HEK293 (cell line): Measurements from ENCODE around the gene DOK4.

Experiments used
- CTCF ChIA-PET: fragments of 350-600 bp; formaldehyde crosslinking; extraction: SDS; loops from one replicate; lab custom pipeline; 2021; ENCODE audit warnings: antibody characterized with exemption; lab: Yijun Ruan, JAX
- POLR2A ChIA-PET: fragments of 300-600 bp; formaldehyde crosslinking; extraction: SDS; loops from one replicate; lab custom pipeline; 2020; ENCODE audit warnings: antibody characterized with exemption, inconsistent platforms; lab: Yijun Ruan, JAX
- H3K27ac ChIP-seq: fragments of 200-500 bp; sonication (Bioruptor generic); 2 replicates; pipeline ENCODE4 v1.5.1; 2014; ENCODE audit warnings: low read depth, low read length, control low read depth, inconsistent platforms; ENCODE audit errors: extremely low read depth
- H3K36me3 ChIP-seq, 2 experiments: fragments of 200-500 bp in 1 of 2; sonication (Bioruptor generic) in 1 of 2; 1 replicate in 1 of 2; 2 replicates in 1 of 2; pipeline ENCODE4 v1.5.1; 2014 to 2017; ENCODE audit warnings: inconsistent platforms in 2 of 2, low read length in 2 of 2; ENCODE audit not compliant: control insufficient read depth in 2 of 2, insufficient read depth in 1 of 2
- H3K4me1 ChIP-seq: fragments of 200-500 bp; sonication (Bioruptor generic); 2 replicates; pipeline ENCODE4 v1.5.1; 2014; ENCODE audit warnings: mild to moderate bottlenecking, low read length, inconsistent platforms; ENCODE audit not compliant: control insufficient read depth, insufficient read depth
- H3K4me3 ChIP-seq: 2 replicates; pipeline ENCODE4 v1.5.1; 2011; ENCODE audit warnings: low read depth, mild to moderate bottlenecking, control low read depth, low read length, moderate library complexity
- H3K9me3 ChIP-seq: fragments of 200-500 bp; sonication (Bioruptor generic); 2 replicates; pipeline ENCODE4 v1.5.1; 2014; ENCODE audit warnings: low read depth, low read length, inconsistent platforms; ENCODE audit not compliant: control insufficient read depth, insufficient read depth
- EGR2 ChIP-seq: fragments of 450-650 bp; formaldehyde crosslinking; IDR thresholded peaks from 2 replicates; pipeline ENCODE4 v1.5.1; 2016; ENCODE audit warnings: low read depth, missing biosample characterization, missing genetic modification characterization
- KLF1 ChIP-seq: fragments of 450-650 bp; formaldehyde crosslinking; IDR thresholded peaks from 2 replicates; pipeline ENCODE4 v1.5.1; 2016; ENCODE audit warnings: missing biosample characterization, missing genetic modification characterization
- KLF9 ChIP-seq: fragments of 450-650 bp; formaldehyde crosslinking; IDR thresholded peaks from 2 replicates; pipeline ENCODE4 v1.5.1; 2016; ENCODE audit warnings: missing biosample characterization, missing genetic modification characterization, low read depth
- MZF1 ChIP-seq: fragments of 450-650 bp; formaldehyde crosslinking; IDR thresholded peaks from 2 replicates; pipeline ENCODE4 v1.5.1; 2017; ENCODE audit warnings: missing biosample characterization, missing genetic modification characterization, borderline replicate concordance
- SCRT2 ChIP-seq: fragments of 450-650 bp; formaldehyde crosslinking; IDR thresholded peaks from 2 replicates; pipeline ENCODE4 v1.5.1; 2016; ENCODE audit warnings: missing biosample characterization, missing genetic modification characterization
- WT1 ChIP-seq: fragments of 450-650 bp; formaldehyde crosslinking; IDR thresholded peaks from 2 replicates; pipeline ENCODE4 v1.5.1; 2016; ENCODE audit warnings: missing biosample characterization, missing genetic modification characterization
- YY1 ChIP-seq: fragments of 450-650 bp; formaldehyde crosslinking; IDR thresholded peaks from 2 replicates; pipeline ENCODE4 v1.5.1; 2018; ENCODE audit warnings: missing biosample characterization, missing genetic modification characterization
- ZBTB26 ChIP-seq: fragments of 450-650 bp; formaldehyde crosslinking; optimal IDR thresholded peaks from 2 replicates; pipeline ENCODE3; 2016; ENCODE audit warnings: missing biosample characterization, mild to moderate bottlenecking, missing genetic modification characterization
- ZBTB48 ChIP-seq: fragments of 450-650 bp; formaldehyde crosslinking; IDR thresholded peaks from 2 replicates; pipeline ENCODE4 v1.5.1; 2016; ENCODE audit warnings: missing biosample characterization, missing genetic modification characterization
- ZFHX2 ChIP-seq: fragments of 450-650 bp; formaldehyde crosslinking; conservative IDR thresholded peaks from 2 replicates; pipeline ENCODE4 v1.5.1; 2016; ENCODE audit warnings: missing biosample characterization, missing genetic modification characterization
- ZFP3 ChIP-seq: fragments of 450-650 bp; formaldehyde crosslinking; IDR thresholded peaks from 2 replicates; pipeline ENCODE4 v1.5.1; 2016; ENCODE audit warnings: low read depth, missing biosample characterization, missing genetic modification characterization
- ZIC2 ChIP-seq: fragments of 450-650 bp; formaldehyde crosslinking; IDR thresholded peaks from 2 replicates; pipeline ENCODE4 v1.5.1; 2016; ENCODE audit warnings: missing biosample characterization, missing genetic modification characterization
- ZNF23 ChIP-seq: fragments of 450-650 bp; formaldehyde crosslinking; IDR thresholded peaks from 2 replicates; pipeline ENCODE4 v1.5.1; 2016; ENCODE audit warnings: missing biosample characterization, missing genetic modification characterization, borderline replicate concordance
- ZNF398 ChIP-seq: fragments of 450-650 bp; formaldehyde crosslinking; IDR thresholded peaks from 2 replicates; pipeline ENCODE4 v1.5.1; 2017; ENCODE audit warnings: missing biosample characterization, missing genetic modification characterization
- ZNF549 ChIP-seq: fragments of 450-650 bp; IDR thresholded peaks from 2 replicates; pipeline ENCODE4 v1.5.1; 2018; ENCODE audit warnings: missing biosample characterization, missing genetic modification characterization, mild to moderate bottlenecking, inconsistent platforms, moderate library complexity
- ZNF768 ChIP-seq: fragments of 450-650 bp; formaldehyde crosslinking; IDR thresholded peaks from 2 replicates; pipeline ENCODE4 v1.5.1; 2018; ENCODE audit warnings: missing biosample characterization, mild to moderate bottlenecking, missing genetic modification characterization
- ZSCAN16 ChIP-seq: fragments of 450-650 bp; formaldehyde crosslinking; IDR thresholded peaks from 2 replicates; pipeline ENCODE4 v1.5.1; 2016; ENCODE audit warnings: missing biosample characterization, missing genetic modification characterization
- ZSCAN4 ChIP-seq: fragments of 450-650 bp; formaldehyde crosslinking; IDR thresholded peaks from 2 replicates; pipeline ENCODE4 v1.5.1; 2017; ENCODE audit warnings: missing biosample characterization, missing genetic modification characterization
- TF ChIP-seq, protein P1 (sequence below): fragments of 450-650 bp; formaldehyde crosslinking; IDR thresholded peaks from 2 replicates; pipeline ENCODE4 v1.5.1; 2017; ENCODE audit warnings: missing biosample characterization, missing genetic modification characterization
- TF ChIP-seq, protein P2 (sequence below): fragments of 450-650 bp; formaldehyde crosslinking; IDR thresholded peaks from 2 replicates; pipeline ENCODE4 v1.5.1; 2016; ENCODE audit warnings: missing biosample characterization, missing genetic modification characterization
- TF ChIP-seq, protein P3 (sequence below): fragments of 450-650 bp; formaldehyde crosslinking; IDR thresholded peaks from 2 replicates; pipeline ENCODE4 v1.5.1; 2016; ENCODE audit warnings: missing biosample characterization, missing genetic modification characterization

DOK4 gene

DNA sequence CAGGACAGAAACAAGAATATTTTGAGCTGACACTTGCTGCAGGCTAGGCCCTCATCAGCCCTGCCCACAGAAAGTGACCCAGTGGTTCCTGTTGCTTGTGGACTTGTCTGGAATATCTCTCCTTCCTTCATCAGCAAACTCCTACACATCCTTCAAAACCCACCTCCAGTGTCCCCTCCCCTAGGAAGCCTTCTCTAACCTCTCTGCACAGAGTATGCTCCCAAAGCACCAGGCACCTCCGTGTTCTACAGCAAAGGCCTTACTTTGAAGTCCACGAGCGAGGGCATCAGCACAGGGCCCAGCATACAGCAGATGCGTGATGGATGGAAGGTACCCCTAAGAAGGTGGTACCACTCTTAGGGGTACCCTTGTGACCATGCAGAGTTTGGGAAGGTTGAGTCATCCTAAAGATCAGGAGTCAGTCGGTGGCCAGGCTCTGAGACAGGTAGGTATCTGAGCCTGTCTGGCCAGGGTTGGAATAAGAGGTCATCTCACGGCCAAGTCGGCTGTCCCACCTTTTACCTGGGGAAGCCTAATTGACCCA, 48.1 kb upstream of the DOK4 start:
- ChIA-PET POLR2A (no interaction called here), CTCF (interaction anchor here (0.6 to 1.8 kb wide), 2 partner anchors 11 to 75 kb away, joined by 3 to 5 read pairs; no protein-coding TSS in a partner anchor)
- Histone ChIP-seq H3K27ac (no peak overlapping the region), H3K4me1 (peaks cover 15% of the 10 kb centered on the region), H3K4me3 (no peak overlapping the region), H3K9me3 (no peaks in the 10 kb centered on the region), H3K36me3 (no peaks in the 10 kb centered on the region)
- TF ChIP-seq, protein P1, sequence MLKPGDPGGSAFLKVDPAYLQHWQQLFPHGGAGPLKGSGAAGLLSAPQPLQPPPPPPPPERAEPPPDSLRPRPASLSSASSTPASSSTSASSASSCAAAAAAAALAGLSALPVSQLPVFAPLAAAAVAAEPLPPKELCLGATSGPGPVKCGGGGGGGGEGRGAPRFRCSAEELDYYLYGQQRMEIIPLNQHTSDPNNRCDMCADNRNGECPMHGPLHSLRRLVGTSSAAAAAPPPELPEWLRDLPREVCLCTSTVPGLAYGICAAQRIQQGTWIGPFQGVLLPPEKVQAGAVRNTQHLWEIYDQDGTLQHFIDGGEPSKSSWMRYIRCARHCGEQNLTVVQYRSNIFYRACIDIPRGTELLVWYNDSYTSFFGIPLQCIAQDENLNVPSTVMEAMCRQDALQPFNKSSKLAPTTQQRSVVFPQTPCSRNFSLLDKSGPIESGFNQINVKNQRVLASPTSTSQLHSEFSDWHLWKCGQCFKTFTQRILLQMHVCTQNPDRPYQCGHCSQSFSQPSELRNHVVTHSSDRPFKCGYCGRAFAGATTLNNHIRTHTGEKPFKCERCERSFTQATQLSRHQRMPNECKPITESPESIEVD (tag by site-specific recombination): no peak
- no peak for TF ChIP-seq ZSCAN16
- peak; percentile 47; the same call in 1 of the 2 replicates for TF ChIP-seq ZFHX2
- peak; percentile 99 for TF ChIP-seq ZFP3 (tag by site-specific recombination)
- no peak for TF ChIP-seq ZSCAN4 (tag by site-specific recombination)
- peak; percentile 42; the same call in 1 of the 2 replicates for TF ChIP-seq SCRT2

DNA sequence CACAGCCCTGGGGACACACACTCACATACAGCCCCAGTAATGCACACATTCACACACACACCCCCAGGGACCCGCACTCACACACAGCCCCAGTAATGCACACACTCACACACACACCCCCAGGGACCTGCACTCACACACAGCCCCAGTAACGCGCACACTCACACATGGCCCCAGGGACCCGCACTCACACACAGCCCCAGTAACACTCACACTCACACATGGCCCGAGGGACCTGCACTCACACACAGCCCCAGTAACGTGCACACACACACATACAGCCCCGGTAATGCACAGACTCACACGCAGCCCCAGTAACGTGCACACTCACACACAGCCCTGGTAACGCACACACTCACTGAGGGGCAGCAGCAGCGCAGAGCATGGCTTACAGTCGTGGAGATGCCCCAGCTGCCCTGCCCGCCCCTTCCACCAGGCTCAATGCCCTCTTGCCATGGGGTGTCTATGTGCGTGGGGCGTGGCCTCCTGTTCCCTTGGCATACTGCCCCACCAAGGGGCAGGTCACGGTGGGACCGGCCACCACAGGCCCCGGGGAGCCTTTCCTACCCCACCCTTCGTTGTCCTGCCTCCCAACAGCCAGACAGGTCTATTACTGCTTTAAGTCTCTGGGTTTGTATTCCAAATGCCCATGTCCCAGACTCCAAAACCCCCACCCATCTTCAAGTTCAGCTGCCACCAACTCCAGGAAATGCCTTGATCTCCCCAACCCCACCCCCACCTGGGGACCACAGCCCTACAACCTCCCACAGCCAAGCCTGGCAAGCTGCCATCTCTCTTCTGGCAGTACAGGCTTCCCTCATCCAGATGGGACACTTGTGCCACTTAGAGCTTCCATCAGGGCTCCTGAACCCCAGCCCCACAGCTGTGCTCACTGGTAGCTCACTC, 47.4 kb upstream of the DOK4 start:
- H3K4me3 ChIP-seq: no peak overlapping the region
- H3K4me1 ChIP-seq: peaks cover 15% of the 10 kb centered on the region
- POLR2A ChIA-PET: no interaction called here
- H3K36me3 ChIP-seq: no peaks in the 10 kb centered on the region
- H3K27ac ChIP-seq: no peak overlapping the region
- CTCF ChIA-PET: interaction anchor here (0.6 to 1.8 kb wide), 2 partner anchors 11 to 76 kb away, joined by 3 to 5 read pairs; no protein-coding TSS in a partner anchor
- H3K9me3 ChIP-seq: no peaks in the 10 kb centered on the region
- TF ChIP-seq KLF9 (tag by site-specific recombination) (0 out of 2 replicates have a peak, but pooled peaks have one; percentile 13), ZNF398 (tag by site-specific recombination) (peak; percentile 28; the same call in 1 of the 2 replicates), ZSCAN16 (no peak), ZBTB48 (tag by site-specific recombination) (peak; percentile 21; the same call in 1 of the 2 replicates), YY1 (tag by site-specific recombination) (no peak), ZNF23 (tag by site-specific recombination) (no peak), KLF1 (tag by site-specific recombination) (peak; percentile 65), ZBTB26 (peak; percentile 6), ZNF549 (tag by site-specific recombination) (no peak), EGR2 (tag by site-specific recombination) (peak; percentile 40; the same call in 1 of the 2 replicates), ZIC2 (peak; percentile 63), WT1 (tag by site-specific recombination) (no peak), MZF1 (no peak), ZNF768 (tag by site-specific recombination) (no peak)
- TF ChIP-seq, protein P2, sequence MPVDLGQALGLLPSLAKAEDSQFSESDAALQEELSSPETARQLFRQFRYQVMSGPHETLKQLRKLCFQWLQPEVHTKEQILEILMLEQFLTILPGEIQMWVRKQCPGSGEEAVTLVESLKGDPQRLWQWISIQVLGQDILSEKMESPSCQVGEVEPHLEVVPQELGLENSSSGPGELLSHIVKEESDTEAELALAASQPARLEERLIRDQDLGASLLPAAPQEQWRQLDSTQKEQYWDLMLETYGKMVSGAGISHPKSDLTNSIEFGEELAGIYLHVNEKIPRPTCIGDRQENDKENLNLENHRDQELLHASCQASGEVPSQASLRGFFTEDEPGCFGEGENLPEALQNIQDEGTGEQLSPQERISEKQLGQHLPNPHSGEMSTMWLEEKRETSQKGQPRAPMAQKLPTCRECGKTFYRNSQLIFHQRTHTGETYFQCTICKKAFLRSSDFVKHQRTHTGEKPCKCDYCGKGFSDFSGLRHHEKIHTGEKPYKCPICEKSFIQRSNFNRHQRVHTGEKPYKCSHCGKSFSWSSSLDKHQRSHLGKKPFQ: 0 out of 2 replicates have a peak, but pooled peaks have one; percentile 50
- TF ChIP-seq, protein P3, sequence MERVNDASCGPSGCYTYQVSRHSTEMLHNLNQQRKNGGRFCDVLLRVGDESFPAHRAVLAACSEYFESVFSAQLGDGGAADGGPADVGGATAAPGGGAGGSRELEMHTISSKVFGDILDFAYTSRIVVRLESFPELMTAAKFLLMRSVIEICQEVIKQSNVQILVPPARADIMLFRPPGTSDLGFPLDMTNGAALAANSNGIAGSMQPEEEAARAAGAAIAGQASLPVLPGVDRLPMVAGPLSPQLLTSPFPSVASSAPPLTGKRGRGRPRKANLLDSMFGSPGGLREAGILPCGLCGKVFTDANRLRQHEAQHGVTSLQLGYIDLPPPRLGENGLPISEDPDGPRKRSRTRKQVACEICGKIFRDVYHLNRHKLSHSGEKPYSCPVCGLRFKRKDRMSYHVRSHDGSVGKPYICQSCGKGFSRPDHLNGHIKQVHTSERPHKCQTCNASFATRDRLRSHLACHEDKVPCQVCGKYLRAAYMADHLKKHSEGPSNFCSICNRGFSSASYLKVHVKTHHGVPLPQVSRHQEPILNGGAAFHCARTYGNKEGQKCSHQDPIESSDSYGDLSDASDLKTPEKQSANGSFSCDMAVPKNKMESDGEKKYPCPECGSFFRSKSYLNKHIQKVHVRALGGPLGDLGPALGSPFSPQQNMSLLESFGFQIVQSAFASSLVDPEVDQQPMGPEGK (tag by site-specific recombination): 0 out of 2 replicates have a peak, but pooled peaks have one; percentile 14
